ENCODE measurements around the gene CCDC185. TPM values are rescaled to one million over a fixed set of nuclear protein-coding genes. Genes with fewer than 3 reads are reported as not detected.

The CCDC185 gene
- total and polyA plus RNA-seq, 10 of the 15 experiments (the other 5 are each of a cell fraction or from before 2014, with no cell fraction given) = not detected

- Histone ChIP-seq H3K4me2 (ENCODE audit: control insufficient read depth, insufficient read depth) (no peak overlapping the region; the same call in 1 of the 2 replicates), H3K79me2 (ENCODE audit: control insufficient read depth, insufficient read depth, low read length) (no peaks in the 10 kb centered on the region), H3K9ac (ENCODE audit: control insufficient read depth, insufficient read depth, low read length) (no peak overlapping the region)
Observed at GRCh38 chr1:223363057-223363855, 30.0 kb upstream of the CCDC185 start.

More at GRCh38 chr1:223363057-223363855, 30.0 kb upstream of the CCDC185 start:
- 17% methylated on average over 24 of the region's 44 CpGs for WGBS (ENCODE audit: insufficient coverage, insufficient replicate concordance, low lambda C conversion rate, missing lambda C conversion rate)
- no TSS peak for BruUV-seq (replicated peaks)
- FAIRE-seq = no peak
- ChIA-PET CTCF (no interaction called here), RAD21 (ENCODE audit: unreplicated experiment) (interaction anchor here (0.9 to 1.1 kb wide), 2 partner anchors 19 to 229 kb away, joined by 3 to 4 read pairs; no protein-coding TSS in a partner anchor), SMC1A (ENCODE audit: uncharacterized antibody, unreplicated experiment) (interaction anchor here (0.7 to 1.0 kb wide), 2 partner anchors 20 to 227 kb away, joined by 3 to 4 read pairs; no protein-coding TSS in a partner anchor), POLR2A (no interaction called here)
- Histone ChIP-seq H3K9me3 (replicated peaks; ENCODE audit: control insufficient read depth, insufficient read depth, low read length) (no peaks in the 10 kb centered on the region), H3K4me3 (no peak overlapping the region), H3K4me1 (ENCODE audit: control insufficient read depth, insufficient read depth, low read length) (no peaks in the 10 kb centered on the region), H4K20me1 (ENCODE audit: control insufficient read depth, insufficient read depth) (no peaks in the 10 kb centered on the region), H3K27me3 (replicated peaks in 1 of 2; ENCODE audit: control insufficient read depth in 2 of 2, insufficient read depth in 2 of 2, low read length in 1 of 2) (peaks cover 5 to 15% of the 10 kb centered on the region in 2 experiments), H2AFZ (ENCODE audit: control insufficient read depth, low read depth, low read length) (no peak overlapping the region), H3K36me3 (ENCODE audit: control insufficient read depth in 2 of 2, insufficient read depth in 2 of 2, low read length in 1 of 2) (no peaks in the 10 kb centered on the region), H3K27ac (ENCODE audit: control insufficient read depth, insufficient read depth) (no peak overlapping the region)
- intact Hi-C loops (cut with micrococcal nuclease; ENCODE audit: unreplicated experiment) (no loop called here), in situ Hi-C loops (cut with MboI) (no loop called here)
- DNase-seq (ENCODE audit: low read depth, low spot score) = no peak
- peak; percentile 56 for ATAC-seq
- no peak for TF ChIP-seq RAD21 (IDR thresholded peaks at IDR 0.05; ENCODE audit: insufficient read depth, low read depth, low read length)
- no peak for TF ChIP-seq RCOR1 (conservative IDR thresholded peaks at IDR 0.05; ENCODE audit: low read depth, low read length)
- no peak for TF ChIP-seq ZNF274 (IDR thresholded peaks at IDR 0.05; ENCODE audit: insufficient read depth, insufficient read length)
- no peak for TF ChIP-seq TARDBP (IDR thresholded peaks at IDR 0.05; ENCODE audit: borderline replicate concordance)
- TF ChIP-seq TAF1 (IDR thresholded peaks at IDR 0.05; ENCODE audit: borderline replicate concordance, low read depth, low read length) = no peak
- no peak for TF ChIP-seq LARP7 (IDR thresholded peaks at IDR 0.05)
- TF ChIP-seq ATF7 (IDR thresholded peaks at IDR 0.05; ENCODE audit: low read depth) = no peak
- TF ChIP-seq WRNIP1 (IDR thresholded peaks at IDR 0.05; ENCODE audit: borderline replicate concordance, low read depth, low read length) = no peak
- TF ChIP-seq E2F4 (IDR thresholded peaks at IDR 0.05; ENCODE audit: low read depth, low read length) = no peak
- no peak for TF ChIP-seq MEF2A (IDR thresholded peaks at IDR 0.05; ENCODE audit: insufficient read depth, low read depth, low read length)
- TF ChIP-seq MYC (IDR thresholded peaks at IDR 0.05; ENCODE audit: insufficient read depth, insufficient read length, insufficient replicate concordance, low read length, severe bottlenecking) = no peak
- TF ChIP-seq SUPT20H (IDR thresholded peaks at IDR 0.05; ENCODE audit: borderline replicate concordance, control insufficient read depth, low read depth, low read length) = no peak
- TF ChIP-seq EZH2 (IDR thresholded peaks at IDR 0.05; ENCODE audit: borderline replicate concordance, control insufficient read depth, low read depth, low read length) = no peak
- no peak for TF ChIP-seq POU2F2 (IDR thresholded peaks at IDR 0.05; ENCODE audit: borderline replicate concordance, low read depth, low read length)
- no peak for TF ChIP-seq NR2C1 (IDR thresholded peaks at IDR 0.05)
- no peak for TF ChIP-seq RELB (IDR thresholded peaks at IDR 0.05; ENCODE audit: low read depth)
- TF ChIP-seq NRF1 (conservative IDR thresholded peaks at IDR 0.05; ENCODE audit: low read depth, low read length) = no peak
